ENCODE measurements around the gene DCAF7. TPM values are rescaled to one million over a fixed set of nuclear protein-coding genes. Genes with fewer than 3 reads are reported as not detected.

The DCAF7 gene
- total RNA-seq, 4 donors from 2014 or later, result 25.5 to 33.3 (median 28.2) TPM

DNA sequence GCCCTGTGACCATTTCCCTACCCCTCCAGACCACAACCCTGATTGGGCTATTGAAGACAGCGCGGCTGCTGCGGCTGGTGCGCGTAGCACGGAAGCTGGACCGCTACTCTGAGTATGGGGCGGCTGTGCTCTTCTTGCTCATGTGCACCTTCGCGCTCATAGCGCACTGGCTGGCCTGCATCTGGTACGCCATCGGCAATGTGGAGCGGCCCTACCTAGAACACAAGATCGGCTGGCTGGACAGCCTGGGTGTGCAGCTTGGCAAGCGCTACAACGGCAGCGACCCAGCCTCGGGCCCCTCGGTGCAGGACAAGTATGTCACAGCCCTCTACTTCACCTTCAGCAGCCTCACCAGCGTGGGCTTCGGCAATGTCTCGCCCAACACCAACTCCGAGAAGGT lies 14.6 kb upstream of the DCAF7 start:
- TF ChIP-seq, protein P1, sequence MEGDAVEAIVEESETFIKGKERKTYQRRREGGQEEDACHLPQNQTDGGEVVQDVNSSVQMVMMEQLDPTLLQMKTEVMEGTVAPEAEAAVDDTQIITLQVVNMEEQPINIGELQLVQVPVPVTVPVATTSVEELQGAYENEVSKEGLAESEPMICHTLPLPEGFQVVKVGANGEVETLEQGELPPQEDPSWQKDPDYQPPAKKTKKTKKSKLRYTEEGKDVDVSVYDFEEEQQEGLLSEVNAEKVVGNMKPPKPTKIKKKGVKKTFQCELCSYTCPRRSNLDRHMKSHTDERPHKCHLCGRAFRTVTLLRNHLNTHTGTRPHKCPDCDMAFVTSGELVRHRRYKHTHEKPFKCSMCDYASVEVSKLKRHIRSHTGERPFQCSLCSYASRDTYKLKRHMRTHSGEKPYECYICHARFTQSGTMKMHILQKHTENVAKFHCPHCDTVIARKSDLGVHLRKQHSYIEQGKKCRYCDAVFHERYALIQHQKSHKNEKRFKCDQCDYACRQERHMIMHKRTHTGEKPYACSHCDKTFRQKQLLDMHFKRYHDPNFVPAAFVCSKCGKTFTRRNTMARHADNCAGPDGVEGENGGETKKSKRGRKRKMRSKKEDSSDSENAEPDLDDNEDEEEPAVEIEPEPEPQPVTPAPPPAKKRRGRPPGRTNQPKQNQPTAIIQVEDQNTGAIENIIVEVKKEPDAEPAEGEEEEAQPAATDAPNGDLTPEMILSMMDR (IDR thresholded peaks at IDR 0.05), result no peak
- TF ChIP-seq POLR2A (IDR thresholded peaks at IDR 0.05) (no peak), EP300 (IDR thresholded peaks at IDR 0.05) (no peak)
- WGBS, 2 donors, result 93 to 95% methylated on average over 24 of the region's 24 CpGs
- no peaks in the 10 kb centered on the region for H3K36me3 ChIP-seq
- peaks cover 0 to 9% (median 6%) of the 10 kb centered on the region in 4 donors for H3K4me1 ChIP-seq
- peaks cover 0 to 36% of the 10 kb centered on the region in 2 donors for H3K27me3 ChIP-seq
- H3K4me3 ChIP-seq, result no peak overlapping the region
- no peak overlapping the region for H3K27ac ChIP-seq
- H3K9me3 ChIP-seq, result no peaks in the 10 kb centered on the region
- no peak for DNase-seq (ENCODE audit: low spot score in 2 of 2)

DNA sequence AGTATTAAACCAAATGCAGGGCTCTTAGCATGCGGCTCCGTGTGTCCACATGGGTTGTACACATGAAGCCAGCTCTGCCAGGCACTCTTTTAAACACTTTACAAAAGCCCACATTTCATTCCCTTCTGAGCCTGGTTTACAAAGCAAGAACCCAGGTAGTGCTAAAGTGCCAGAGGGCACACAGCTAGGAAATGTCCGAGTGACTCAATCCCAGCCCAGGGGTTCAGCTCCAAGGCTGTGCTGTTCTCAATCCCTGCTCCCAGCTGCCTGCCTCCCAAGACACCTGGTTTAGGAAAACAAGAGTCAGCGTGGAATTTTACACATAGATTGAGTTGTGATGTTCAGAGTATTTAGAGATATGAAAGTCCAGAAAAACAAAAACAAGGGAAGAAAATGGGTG lies 13.3 kb upstream of the DCAF7 start:
- H3K4me3 ChIP-seq, result no peak overlapping the region
- no peak for TF ChIP-seq EP300 (IDR thresholded peaks at IDR 0.05)
- TF ChIP-seq POLR2A (IDR thresholded peaks at IDR 0.05), result no peak
- TF ChIP-seq, protein P1 (IDR thresholded peaks at IDR 0.05), result no peak
- peaks cover 0 to 36% of the 10 kb centered on the region in 2 donors for H3K27me3 ChIP-seq
- no peak overlapping the region for H3K27ac ChIP-seq
- no peaks in the 10 kb centered on the region for H3K36me3 ChIP-seq
- DNase-seq (ENCODE audit: low spot score in 2 of 2), result no peak
- H3K9me3 ChIP-seq, result no peaks in the 10 kb centered on the region
- peaks cover 0 to 9% (median 6%) of the 10 kb centered on the region in 4 donors for H3K4me1 ChIP-seq
- 79% methylated on average over 4 of the region's 4 CpGs for WGBS, 2 donors

DNA sequence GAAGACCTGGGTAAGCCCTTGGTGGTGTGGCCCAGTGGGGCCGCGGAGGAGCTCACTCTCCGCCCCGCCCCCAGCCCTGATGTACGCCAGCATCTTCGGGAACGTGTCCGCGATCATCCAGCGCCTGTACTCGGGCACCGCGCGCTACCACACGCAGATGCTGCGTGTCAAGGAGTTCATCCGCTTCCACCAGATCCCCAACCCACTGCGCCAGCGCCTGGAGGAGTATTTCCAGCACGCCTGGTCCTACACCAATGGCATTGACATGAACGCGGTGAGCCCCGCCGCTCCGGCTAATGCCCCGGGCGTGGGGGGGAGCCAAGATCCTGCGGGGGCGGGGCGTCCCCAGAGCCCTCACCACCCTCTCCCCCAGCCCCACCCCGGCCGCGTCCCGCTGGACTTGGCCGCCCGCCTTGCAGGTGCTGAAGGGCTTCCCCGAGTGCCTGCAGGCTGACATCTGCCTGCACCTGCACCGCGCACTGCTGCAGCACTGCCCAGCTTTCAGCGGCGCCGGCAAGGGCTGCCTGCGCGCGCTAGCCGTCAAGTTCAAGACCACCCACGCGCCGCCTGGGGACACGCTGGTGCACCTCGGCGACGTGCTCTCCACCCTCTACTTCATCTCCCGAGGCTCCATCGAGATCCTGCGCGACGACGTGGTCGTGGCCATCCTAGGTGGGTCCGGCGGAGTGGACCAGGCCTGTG lies 12.1 kb upstream of the DCAF7 start:
- H3K27ac ChIP-seq, result no peak overlapping the region
- H3K4me1 ChIP-seq, result peaks cover 0 to 9% (median 6%) of the 10 kb centered on the region in 4 donors
- no peaks in the 10 kb centered on the region for H3K9me3 ChIP-seq
- H3K36me3 ChIP-seq, result no peaks in the 10 kb centered on the region
- H3K27me3 ChIP-seq, result peaks cover 0 to 36% of the 10 kb centered on the region in 2 donors
- WGBS, 2 donors, result 5 to 10% methylated on average over 14 to 56 of the region's 62 CpGs
- H3K4me3 ChIP-seq, result peak overlapping the region in 1 of 4 donors; percentile 6
- DNase-seq (ENCODE audit: low spot score in 2 of 2), result no peak
- TF ChIP-seq, protein P1 (IDR thresholded peaks at IDR 0.05), result no peak
- no peak for TF ChIP-seq EP300 (IDR thresholded peaks at IDR 0.05)
- no peak for TF ChIP-seq POLR2A (IDR thresholded peaks at IDR 0.05)

- DNase-seq (ENCODE audit: low spot score in 2 of 2), result no peak
- Histone ChIP-seq H3K4me3 (peak overlapping the region in 1 of 4 donors; percentile 6), H3K36me3 (no peaks in the 10 kb centered on the region), H3K9me3 (no peaks in the 10 kb centered on the region), H3K4me1 (peaks cover 0 to 9% (median 6%) of the 10 kb centered on the region in 4 donors), H3K27ac (no peak overlapping the region), H3K27me3 (peaks cover 0 to 36% of the 10 kb centered on the region in 2 donors)
- 66 to 70% methylated on average over 8 to 9 of the region's 9 CpGs for WGBS, 2 donors
- TF ChIP-seq EP300 (IDR thresholded peaks at IDR 0.05) (no peak), POLR2A (IDR thresholded peaks at IDR 0.05) (no peak)
- TF ChIP-seq, protein P1 (IDR thresholded peaks at IDR 0.05), result no peak
Observed at GRCh38 chr17:63538693-63539595, 11.3 kb upstream of the DCAF7 start.

DNA sequence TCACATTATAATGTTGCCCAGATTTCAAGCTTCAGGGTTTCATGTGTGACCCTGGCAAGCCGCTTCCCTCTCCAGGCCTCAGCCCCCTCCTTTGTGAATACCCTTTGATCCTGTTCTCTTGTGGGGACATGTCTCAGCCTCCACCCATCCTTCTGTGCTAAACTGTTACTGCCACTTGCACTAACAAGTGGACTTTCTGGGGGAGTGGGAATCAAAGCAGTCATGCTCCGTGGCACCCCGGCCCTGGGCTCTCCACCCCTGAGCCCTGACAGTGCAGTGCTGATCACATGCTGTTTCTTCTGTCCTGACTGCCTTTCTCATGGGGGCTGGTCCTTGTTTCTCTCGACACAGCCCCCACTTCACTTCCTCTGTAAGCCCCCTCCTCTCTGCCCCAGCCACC lies 9.7 kb upstream of the DCAF7 start:
- Histone ChIP-seq H3K4me3 (no peak overlapping the region), H3K27me3 (peaks cover 0 to 36% of the 10 kb centered on the region in 2 donors)
- 56 to 59% methylated on average over 4 of the region's 4 CpGs for WGBS, 2 donors

More for the DNA sequence above, 9.7 kb upstream of the DCAF7 start:
- Histone ChIP-seq H3K36me3 (no peaks in the 10 kb centered on the region), H3K4me1 (peaks cover 0 to 9% (median 6%) of the 10 kb centered on the region in 4 donors), H3K27ac (no peak overlapping the region), H3K9me3 (no peaks in the 10 kb centered on the region)
- DNase-seq (ENCODE audit: low spot score in 2 of 2), result no peak
- no peak for TF ChIP-seq POLR2A (IDR thresholded peaks at IDR 0.05)
- TF ChIP-seq, protein P1 (IDR thresholded peaks at IDR 0.05), result no peak
- TF ChIP-seq EP300 (IDR thresholded peaks at IDR 0.05), result no peak
